HG03469 (cell line): Measurements from ENCODE around the gene TULP1.

ENCODE experiments used
- ATAC-seq: cut with Tn5 transposase; IDR thresholded peaks from one replicate; pipeline ENCODE4 v1.9.1; 2021; ENCODE audit warnings: mild to moderate bottlenecking, moderate library complexity, moderate number of reproducible peaks; ENCODE audit not compliant: unreplicated experiment

TULP1 gene

GRCh38 chr6:35468980-35469750 is 43.5 kb downstream of the TULP1 start:
- no peak for ATAC-seq

GRCh38 chr6:35468181-35468979 is 44.3 kb downstream of the TULP1 start, which contains the start of gene RPL10A:
TSS of gene RPL10A (plus strand) at chr6:35468401. CDS start at chr6:35468435, 34 bp downstream.
- no peak for ATAC-seq

DNA sequence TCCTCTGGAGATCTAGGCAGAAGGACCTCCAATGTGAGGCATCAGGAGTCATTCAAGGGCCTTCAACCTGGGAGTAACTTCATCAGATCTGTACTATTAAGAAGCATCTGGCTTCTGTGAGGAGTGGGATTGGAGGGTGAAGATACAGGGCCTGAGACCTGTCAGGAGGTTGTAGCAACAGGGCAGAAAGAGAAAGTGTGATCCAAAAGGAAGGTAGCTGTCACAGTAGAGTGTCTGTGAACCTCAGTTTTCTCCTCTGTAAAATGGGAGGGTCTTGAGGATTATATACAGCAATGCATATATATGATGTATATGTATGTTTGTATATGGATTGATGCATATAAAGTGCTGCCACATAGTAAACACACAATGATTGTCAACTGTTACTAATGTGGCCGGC is 47.0 kb downstream of the TULP1 start:
- ATAC-seq: no peak

- ATAC-seq: no peak
Observed at GRCh38 chr6:35463292-35463691, 49.4 kb downstream of the TULP1 start.

DNA sequence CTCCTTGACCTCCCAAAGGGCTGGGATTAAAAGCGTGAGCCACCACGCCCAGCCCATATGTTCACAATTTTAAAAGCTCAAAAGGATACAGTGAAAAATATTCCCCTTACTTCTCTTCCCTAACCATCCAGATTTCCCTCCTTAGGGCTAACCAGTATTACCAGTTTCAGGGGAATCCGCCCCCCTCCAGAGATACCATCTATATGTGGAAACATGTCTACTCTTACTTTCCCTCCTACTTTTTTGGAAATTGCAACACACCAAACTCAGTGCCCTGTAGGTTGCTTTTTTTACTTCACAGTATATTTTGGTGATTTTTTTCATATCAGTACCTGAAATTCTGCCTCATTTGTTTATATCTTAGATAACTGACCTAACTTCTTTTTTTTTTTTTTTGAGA is 51.4 kb downstream of the TULP1 start:
- no peak for ATAC-seq

- no peak for ATAC-seq
Observed at GRCh38 chr6:35457907-35458306, 54.8 kb downstream of the TULP1 start.

- ATAC-seq: no peak
Observed at GRCh38 chr6:35454391-35455110, 58.1 kb downstream of the TULP1 start.

DNA sequence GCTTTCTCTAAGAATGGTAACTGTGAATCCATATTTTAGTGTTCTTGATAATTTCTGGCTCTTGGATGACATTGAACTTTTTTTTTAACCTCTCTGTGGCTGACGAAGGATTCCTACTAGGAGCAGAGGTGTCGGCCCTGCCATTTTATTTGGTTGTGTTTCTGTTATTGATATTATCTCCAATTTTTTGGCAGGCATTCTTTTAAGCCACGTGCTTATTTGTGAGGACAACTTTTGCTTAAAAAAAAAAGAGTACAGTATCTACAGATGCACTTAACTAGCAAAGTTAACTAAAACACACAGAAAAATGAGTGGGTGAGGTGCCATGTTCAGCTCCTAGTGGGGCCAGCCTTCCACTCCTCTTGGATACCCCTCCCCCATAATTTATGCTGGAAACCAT is 59.5 kb downstream of the TULP1 start:
- no peak for ATAC-seq

DNA sequence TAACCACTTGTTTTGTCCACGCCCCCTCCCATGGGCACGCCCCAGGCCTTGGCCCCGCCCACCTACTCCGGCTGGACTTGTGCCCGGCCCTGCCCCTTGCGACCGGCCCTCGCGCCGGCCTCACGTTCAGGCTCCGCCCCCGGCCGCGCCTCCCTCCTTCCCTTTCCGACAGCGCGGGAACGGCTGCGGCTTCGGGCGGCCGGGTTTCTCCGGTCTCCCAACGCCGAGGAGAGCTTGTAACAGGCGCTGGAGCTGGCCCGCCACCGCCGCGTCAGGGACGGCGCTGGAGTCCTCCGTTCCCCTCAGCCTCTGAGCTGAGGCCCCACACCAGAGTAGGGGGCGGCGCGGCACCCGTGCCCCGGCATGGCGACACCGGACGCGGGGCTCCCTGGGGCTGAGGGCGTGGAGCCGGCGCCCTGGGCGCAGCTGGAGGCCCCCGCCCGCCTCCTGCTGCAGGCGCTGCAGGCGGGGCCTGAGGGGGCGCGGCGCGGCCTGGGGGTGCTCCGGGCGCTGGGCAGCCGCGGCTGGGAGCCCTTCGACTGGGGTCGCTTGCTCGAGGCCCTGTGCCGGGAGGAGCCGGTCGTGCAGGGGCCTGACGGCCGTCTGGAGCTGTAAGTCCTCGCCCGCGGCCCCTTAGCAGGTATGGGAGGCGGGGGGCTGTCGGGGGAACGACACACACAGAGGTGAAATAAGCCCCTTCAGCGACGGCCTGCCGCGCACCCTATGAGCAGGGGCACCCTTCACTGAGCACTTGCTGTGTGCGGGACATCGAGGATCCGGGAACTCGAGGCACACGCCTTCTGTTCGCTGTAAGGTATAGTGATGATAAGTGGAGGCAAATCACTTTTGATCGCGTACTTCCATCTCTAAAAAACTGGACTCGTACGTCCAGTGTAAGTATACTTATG is 60.3 kb downstream of the TULP1 start, which contains the start of gene FANCE:
Gene FANCE (plus strand): TSS at position 156 of the 908 bp plus-strand sequence. CDS start 208 bp downstream, at position 364.
- ATAC-seq: peak; percentile 84

DNA sequence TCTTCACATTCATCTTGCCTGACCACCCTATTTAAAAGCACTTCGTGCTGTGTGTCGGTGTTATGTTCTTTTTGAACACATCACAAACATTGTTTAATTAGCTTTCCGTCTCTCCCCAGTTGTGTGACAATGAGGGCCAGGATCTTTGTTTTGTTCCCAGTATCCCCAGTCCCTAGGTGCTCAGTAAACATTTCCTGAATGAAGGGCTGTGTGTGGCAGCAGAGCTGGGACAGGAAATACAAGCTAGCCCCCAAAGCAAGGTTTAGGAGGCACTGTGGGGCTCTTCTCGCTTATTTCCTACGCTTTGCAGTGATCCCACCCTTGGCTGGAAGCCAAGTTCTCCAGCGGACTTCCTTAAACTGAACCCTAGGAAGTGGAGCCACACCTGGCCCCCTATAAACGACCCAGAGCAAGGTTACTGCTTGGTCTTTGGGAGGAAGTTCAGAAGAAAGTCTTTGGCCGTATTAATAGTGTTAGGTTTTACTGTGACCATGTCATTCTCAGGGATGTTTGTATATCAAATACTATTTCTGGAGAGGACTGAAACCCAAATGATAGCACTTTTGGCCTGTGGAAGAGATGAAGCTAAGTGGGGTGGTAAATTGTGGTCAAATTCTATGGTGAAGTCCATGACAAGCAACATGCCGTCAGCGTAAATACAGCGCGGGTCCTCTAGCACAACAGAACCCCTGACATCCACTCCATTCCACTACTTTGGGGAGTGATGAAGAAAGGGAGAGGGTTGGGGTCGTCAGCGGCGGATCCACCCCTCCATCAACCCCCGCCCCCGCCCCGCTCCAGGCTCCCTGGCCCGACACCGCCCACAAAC is 61.1 kb downstream of the TULP1 start:
- ATAC-seq: no peak

GRCh38 chr6:35449287-35449881 is 63.3 kb downstream of the TULP1 start:
- ATAC-seq: no peak

GRCh38 chr6:35448191-35448590 is 64.5 kb downstream of the TULP1 start:
- no peak for ATAC-seq
